ENCODE measurements around the gene FNDC1. TPM values are rescaled to one million over a fixed set of nuclear protein-coding genes. Genes with fewer than 3 reads are reported as not detected.
A peak's percentile ranks its signal among the peaks of the same experiment; 100 is the strongest.

FNDC1 gene
- polyA plus RNA-seq, 1 experiment = 0.01 TPM

DNA sequence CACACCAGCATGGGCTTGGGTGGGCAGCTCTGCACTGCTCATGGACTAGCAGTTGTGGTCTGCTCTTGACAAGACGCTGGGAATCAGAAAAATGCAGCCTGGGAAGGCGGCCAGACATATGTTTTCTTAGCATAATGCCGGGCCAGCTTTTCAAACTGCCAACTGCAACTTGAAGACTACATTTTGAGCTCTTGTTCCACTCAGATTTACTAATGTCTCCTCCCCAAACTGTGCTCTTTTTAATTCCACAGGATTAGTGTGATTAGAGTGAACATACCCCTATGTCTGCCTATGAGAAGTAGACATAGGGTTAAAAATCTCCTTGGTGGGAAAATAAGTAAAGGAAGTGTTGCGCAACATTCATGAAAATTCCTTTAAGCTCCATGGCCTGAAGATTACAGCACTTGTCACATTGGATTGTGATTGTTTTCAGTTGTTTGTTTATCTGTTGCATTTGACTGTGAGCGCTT is 5.3 kb upstream of the FNDC1 start:
- no peak for DNase-seq (ENCODE audit: low read depth, low spot score)
- no peak for TF ChIP-seq CTCF (IDR thresholded peaks at IDR 0.05; ENCODE audit: low read depth, low read length)
- Histone ChIP-seq H3K27ac (ENCODE audit: low read depth, low read length) (no peak overlapping the region), H3K9me3 (ENCODE audit: control insufficient read depth, insufficient read depth, low read length) (no peaks in the 10 kb centered on the region), H3K27me3 (ENCODE audit: control insufficient read depth, insufficient read depth, low read length) (peaks cover 16% of the 10 kb centered on the region), H3K4me3 (ENCODE audit: low read depth, low read length) (no peak overlapping the region)
- ChIA-PET CTCF (interaction anchor here (0.6 to 0.9 kb wide), 3 partner anchors 184 to 491 kb away, joined by 3 to 6 read pairs (median 5); no protein-coding TSS in a partner anchor), POLR2A (no interaction called here)

- ChIA-PET POLR2A (no interaction called here), CTCF (interaction anchor here (0.7 to 2.2 kb wide), 7 partner anchors 9 to 487 kb away, joined by 3 to 8 read pairs (median 3); no protein-coding TSS in a partner anchor)
- no peaks in the 10 kb centered on the region; the same call in 1 of the 2 replicates for H3K9me3 ChIP-seq (ENCODE audit: control insufficient read depth, insufficient read depth, low read length)
- H3K27ac ChIP-seq (ENCODE audit: low read depth, low read length) = no peak overlapping the region
- peak; percentile 51 for TF ChIP-seq CTCF (IDR thresholded peaks at IDR 0.05; ENCODE audit: low read depth, low read length)
- peak overlapping the region; percentile 34 for H3K4me3 ChIP-seq (ENCODE audit: low read depth, low read length)
- no peak for DNase-seq (ENCODE audit: low read depth, low spot score)
- peaks cover 31% of the 10 kb centered on the region for H3K27me3 ChIP-seq (ENCODE audit: control insufficient read depth, insufficient read depth, low read length)
These were observed 536 bp upstream of the FNDC1 start for GRCh38 chr6:159168536-159169192.

DNA sequence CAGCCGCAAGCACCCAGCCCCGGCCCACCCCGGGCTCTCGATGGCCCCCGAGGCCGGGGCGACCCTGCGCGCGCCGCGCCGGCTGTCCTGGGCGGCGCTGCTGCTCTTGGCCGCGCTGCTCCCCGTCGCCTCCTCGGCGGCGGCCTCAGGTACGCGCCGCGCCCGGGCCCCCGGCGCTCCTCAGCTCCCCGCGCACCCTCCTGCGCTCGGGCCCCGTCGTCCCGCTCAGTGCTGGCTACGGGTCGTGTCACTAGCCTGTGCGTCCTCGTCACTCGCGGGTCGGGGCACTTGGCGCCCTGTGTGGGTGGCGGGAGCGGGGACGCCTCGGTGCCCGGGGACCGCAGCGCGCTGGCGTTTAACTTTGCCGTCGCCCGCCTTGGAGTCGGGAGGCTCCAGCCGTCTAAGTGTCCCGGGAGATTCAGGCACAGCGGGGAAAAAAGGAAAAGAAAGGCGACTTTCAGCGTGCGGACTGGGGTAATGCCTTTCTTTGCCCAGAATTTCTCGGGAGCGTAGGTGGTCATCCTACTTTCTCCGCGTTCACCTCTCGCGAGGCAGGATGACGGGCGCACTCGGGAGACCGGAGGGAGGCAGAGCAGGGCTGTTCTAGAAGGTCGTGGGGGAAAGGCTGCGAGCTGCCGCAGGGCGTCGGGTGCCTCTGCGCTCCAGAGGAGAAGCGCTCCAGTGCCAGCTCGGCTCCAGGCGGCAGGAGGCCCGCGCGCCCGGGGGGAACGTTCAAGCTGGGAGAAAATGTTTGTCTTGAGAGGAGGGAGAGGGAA is 545 bp downstream of the FNDC1 start:
- Histone ChIP-seq H3K9me3 (ENCODE audit: control insufficient read depth, insufficient read depth, low read length) (no peaks in the 10 kb centered on the region; the same call in 1 of the 2 replicates), H3K4me3 (ENCODE audit: low read depth, low read length) (peak overlapping the region; percentile 10; the same call in 1 of the 2 replicates), H3K27ac (ENCODE audit: low read depth, low read length) (no peak overlapping the region), H3K27me3 (ENCODE audit: control insufficient read depth, insufficient read depth, low read length) (peaks cover 32% of the 10 kb centered on the region)
- POLR2A ChIA-PET = no interaction called here
- CTCF ChIA-PET = no interaction called here
- no peak for DNase-seq (ENCODE audit: low read depth, low spot score)
- no peak for TF ChIP-seq CTCF (IDR thresholded peaks at IDR 0.05; ENCODE audit: low read depth, low read length)

DNA sequence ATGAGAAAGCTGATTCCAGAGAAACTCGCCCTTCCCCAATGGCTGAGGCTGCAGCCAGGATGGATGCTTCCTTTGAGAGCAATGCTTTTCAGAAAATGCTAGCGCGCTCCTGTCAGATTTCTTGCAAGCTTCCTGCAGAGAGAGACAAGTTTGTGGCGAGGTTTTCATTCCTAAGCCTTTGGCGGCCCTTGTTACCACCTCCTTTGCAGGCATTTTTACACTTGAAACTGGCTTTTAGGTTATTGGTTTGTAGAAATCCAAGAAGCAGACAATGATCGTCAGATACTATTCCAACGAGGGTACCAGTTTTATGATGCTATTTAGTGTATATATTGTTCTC is 1.1 kb downstream of the FNDC1 start:
- Histone ChIP-seq H3K27ac (ENCODE audit: low read depth, low read length) (no peak overlapping the region), H3K4me3 (ENCODE audit: low read depth, low read length) (no peak overlapping the region; the same call in 1 of the 2 replicates), H3K27me3 (ENCODE audit: control insufficient read depth, insufficient read depth, low read length) (peaks cover 33% of the 10 kb centered on the region), H3K9me3 (ENCODE audit: control insufficient read depth, insufficient read depth, low read length) (no peaks in the 10 kb centered on the region; the same call in 1 of the 2 replicates)
- CTCF ChIA-PET = interaction anchor here (2.2 kb wide), 1 partner anchor 463 kb away, joined by 11 read pairs; no protein-coding TSS in a partner anchor
- DNase-seq (ENCODE audit: low read depth, low spot score) = no peak
- POLR2A ChIA-PET = no interaction called here
- no peak for TF ChIP-seq CTCF (IDR thresholded peaks at IDR 0.05; ENCODE audit: low read depth, low read length)

All from AG04450 (cell line).